WTC11 (cell line): ENCODE measurements around the gene AMMECR1.

Source experiments
- FOXK1 ChIP-seq: sonication (generic); formaldehyde crosslinking; IDR thresholded peaks from 2 replicates; pipeline ENCODE4 v1.8.0; 2022; ENCODE audit warnings: mild to moderate bottlenecking, moderate library complexity, missing genetic modification reagents
- NFE2L1 ChIP-seq: sonication (generic); formaldehyde crosslinking; IDR thresholded peaks from 2 replicates; pipeline ENCODE4 v1.8.1; 2023; ENCODE audit warnings: missing genetic modification reagents
- NR2C2 ChIP-seq: sonication (generic); formaldehyde crosslinking; IDR thresholded peaks from 2 replicates; pipeline ENCODE4 v1.8.0; 2022; ENCODE audit warnings: mild to moderate bottlenecking, missing genetic modification reagents
- TF ChIP-seq, protein P1 (sequence below): sonication (generic); formaldehyde crosslinking; IDR thresholded peaks from 2 replicates; pipeline ENCODE4 v1.8.1; 2022; ENCODE audit warnings: low read depth, mild to moderate bottlenecking, moderate library complexity, missing genetic modification reagents, borderline replicate concordance
- TF ChIP-seq, protein P2 (sequence below): fragments of 200-600 bp; IDR thresholded peaks from 2 replicates; pipeline ENCODE4 v1.8.0; 2022; ENCODE audit warnings: antibody characterized with exemption

DNA sequence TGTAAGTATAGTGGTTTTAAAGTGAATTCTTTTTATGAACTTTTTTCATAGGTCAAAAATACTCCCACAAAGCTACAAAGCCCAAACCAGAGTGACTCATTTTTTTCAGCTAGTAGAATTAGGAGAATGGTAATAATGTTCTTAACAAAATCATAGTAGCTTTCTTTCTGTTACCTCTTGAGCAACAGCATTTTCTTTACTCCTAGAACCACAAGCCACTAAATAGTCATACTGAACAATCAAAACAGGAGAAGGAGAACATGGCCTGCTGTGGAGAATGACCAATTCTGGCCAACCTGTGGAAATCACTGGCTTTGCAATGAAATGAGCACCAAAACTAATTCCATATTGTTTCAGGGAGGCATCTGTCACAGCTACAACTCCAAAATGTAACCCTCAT lies 112.9 kb downstream of the AMMECR1 start:
- TF ChIP-seq FOXK1 (CRISPR knock-in tag) = no peak
- no peak for TF ChIP-seq NFE2L1 (CRISPR knock-in tag)
- TF ChIP-seq, protein P1, sequence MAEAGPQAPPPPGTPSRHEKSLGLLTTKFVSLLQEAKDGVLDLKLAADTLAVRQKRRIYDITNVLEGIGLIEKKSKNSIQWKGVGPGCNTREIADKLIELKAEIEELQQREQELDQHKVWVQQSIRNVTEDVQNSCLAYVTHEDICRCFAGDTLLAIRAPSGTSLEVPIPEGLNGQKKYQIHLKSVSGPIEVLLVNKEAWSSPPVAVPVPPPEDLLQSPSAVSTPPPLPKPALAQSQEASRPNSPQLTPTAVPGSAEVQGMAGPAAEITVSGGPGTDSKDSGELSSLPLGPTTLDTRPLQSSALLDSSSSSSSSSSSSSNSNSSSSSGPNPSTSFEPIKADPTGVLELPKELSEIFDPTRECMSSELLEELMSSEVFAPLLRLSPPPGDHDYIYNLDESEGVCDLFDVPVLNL (CRISPR knock-in tag) = no peak
- TF ChIP-seq, protein P2, sequence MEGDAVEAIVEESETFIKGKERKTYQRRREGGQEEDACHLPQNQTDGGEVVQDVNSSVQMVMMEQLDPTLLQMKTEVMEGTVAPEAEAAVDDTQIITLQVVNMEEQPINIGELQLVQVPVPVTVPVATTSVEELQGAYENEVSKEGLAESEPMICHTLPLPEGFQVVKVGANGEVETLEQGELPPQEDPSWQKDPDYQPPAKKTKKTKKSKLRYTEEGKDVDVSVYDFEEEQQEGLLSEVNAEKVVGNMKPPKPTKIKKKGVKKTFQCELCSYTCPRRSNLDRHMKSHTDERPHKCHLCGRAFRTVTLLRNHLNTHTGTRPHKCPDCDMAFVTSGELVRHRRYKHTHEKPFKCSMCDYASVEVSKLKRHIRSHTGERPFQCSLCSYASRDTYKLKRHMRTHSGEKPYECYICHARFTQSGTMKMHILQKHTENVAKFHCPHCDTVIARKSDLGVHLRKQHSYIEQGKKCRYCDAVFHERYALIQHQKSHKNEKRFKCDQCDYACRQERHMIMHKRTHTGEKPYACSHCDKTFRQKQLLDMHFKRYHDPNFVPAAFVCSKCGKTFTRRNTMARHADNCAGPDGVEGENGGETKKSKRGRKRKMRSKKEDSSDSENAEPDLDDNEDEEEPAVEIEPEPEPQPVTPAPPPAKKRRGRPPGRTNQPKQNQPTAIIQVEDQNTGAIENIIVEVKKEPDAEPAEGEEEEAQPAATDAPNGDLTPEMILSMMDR = no peak
- no peak for TF ChIP-seq NR2C2 (CRISPR knock-in tag)
